ENCODE data around the gene SFT2D2. TPM values are rescaled to one million over a fixed set of nuclear protein-coding genes. Genes with fewer than 3 reads are reported as not detected.

SFT2D2 gene
- total RNA-seq, 1 donor from 2014 or later = 30.5 TPM

- Histone ChIP-seq H3F3A (ENCODE audit: low read depth) (no peaks in the 10 kb centered on the region), H3K9me3 (ENCODE audit: low read depth) (no peaks in the 10 kb centered on the region), H2AFZ (replicated peaks) (no peak overlapping the region), H3K4me3 (no peak overlapping the region), H4K20me1 (ENCODE audit: low read depth) (no peaks in the 10 kb centered on the region), H3K9ac (no peak overlapping the region), H3K27ac (no peak overlapping the region), H3K4me2 (no peak overlapping the region), H3K79me2 (ENCODE audit: low read depth) (no peaks in the 10 kb centered on the region), H3K27me3 (no peaks in the 10 kb centered on the region), H3K4me1 (peaks cover 2% of the 10 kb centered on the region), H3K36me3 (no peaks in the 10 kb centered on the region)
- peaks cover 4% of the 10 kb centered on the region for H3K36me3 Mint-ChIP-seq
- H3K4me3 Mint-ChIP-seq = no peak overlapping the region
- no peaks in the 10 kb centered on the region for H3K4me1 Mint-ChIP-seq
- TF ChIP-seq EZH2 (IDR thresholded peaks at IDR 0.05) (no peak), EZH2phosphoT487 (IDR thresholded peaks at IDR 0.05) (no peak), CTCF (IDR thresholded peaks at IDR 0.05) (no peak)
- DNase-seq (ENCODE audit: low spot score) = no peak
- no peak overlapping the region for H3K27ac Mint-ChIP-seq
- H3K27me3 Mint-ChIP-seq (ENCODE audit: insufficient read depth, low read depth) = peaks cover 2% of the 10 kb centered on the region
- H3K9me3 Mint-ChIP-seq = peaks cover 5% of the 10 kb centered on the region
These were observed 39.8 kb downstream of the SFT2D2 start for GRCh38 chr1:168265596-168265995.

DNA sequence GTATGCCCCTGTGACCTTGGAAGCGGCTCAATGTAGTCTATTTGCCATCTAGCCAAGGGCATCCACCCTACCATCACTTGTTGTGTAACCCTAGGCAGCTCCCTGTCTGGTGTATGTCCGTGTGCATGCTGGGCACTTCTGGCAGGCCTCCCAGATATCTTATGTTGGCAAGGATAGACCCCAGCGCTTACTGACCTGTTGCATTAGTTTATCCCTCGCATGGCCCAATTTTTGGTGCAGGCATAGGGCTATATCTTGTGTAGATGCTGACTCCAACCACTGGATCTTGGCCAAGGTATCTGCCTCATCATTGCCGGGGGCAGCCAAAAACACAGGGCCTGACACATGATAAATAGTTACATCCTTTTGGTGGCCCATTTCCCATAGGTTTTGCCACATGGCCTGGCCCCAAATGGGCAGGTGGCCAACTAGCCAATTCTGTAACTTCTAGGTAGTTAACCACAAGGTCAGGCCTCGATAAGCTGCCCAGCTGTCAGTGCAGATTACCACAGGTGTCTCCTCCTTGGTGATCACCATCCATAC, 40.9 kb downstream of the SFT2D2 start:
- no peaks in the 10 kb centered on the region for H4K20me1 ChIP-seq (ENCODE audit: low read depth)
- no peaks in the 10 kb centered on the region for H3K79me2 ChIP-seq (ENCODE audit: low read depth)
- H3K27ac ChIP-seq = no peak overlapping the region
- Mint-ChIP-seq H3K4me3 (no peak overlapping the region), H3K9me3 (peaks cover 5% of the 10 kb centered on the region), H3K27me3 (ENCODE audit: insufficient read depth, low read depth) (peaks cover 2% of the 10 kb centered on the region), H3K36me3 (peaks cover 4% of the 10 kb centered on the region), H3K4me1 (no peaks in the 10 kb centered on the region), H3K27ac (no peak overlapping the region)
- H3K27me3 ChIP-seq = no peaks in the 10 kb centered on the region
- H3K36me3 ChIP-seq = no peaks in the 10 kb centered on the region
- H3K9ac ChIP-seq = no peak overlapping the region
- H3K4me1 ChIP-seq = no peaks in the 10 kb centered on the region
- H3F3A ChIP-seq (ENCODE audit: low read depth) = no peaks in the 10 kb centered on the region
- no peak overlapping the region for H3K4me3 ChIP-seq
- no peak for TF ChIP-seq EZH2phosphoT487 (IDR thresholded peaks at IDR 0.05)
- TF ChIP-seq CTCF (IDR thresholded peaks at IDR 0.05) = no peak
- no peak for TF ChIP-seq EZH2 (IDR thresholded peaks at IDR 0.05)
- H2AFZ ChIP-seq (replicated peaks) = no peak overlapping the region
- H3K4me2 ChIP-seq = no peak overlapping the region
- H3K9me3 ChIP-seq (ENCODE audit: low read depth) = no peaks in the 10 kb centered on the region
- no peak for DNase-seq (ENCODE audit: low spot score)

DNA sequence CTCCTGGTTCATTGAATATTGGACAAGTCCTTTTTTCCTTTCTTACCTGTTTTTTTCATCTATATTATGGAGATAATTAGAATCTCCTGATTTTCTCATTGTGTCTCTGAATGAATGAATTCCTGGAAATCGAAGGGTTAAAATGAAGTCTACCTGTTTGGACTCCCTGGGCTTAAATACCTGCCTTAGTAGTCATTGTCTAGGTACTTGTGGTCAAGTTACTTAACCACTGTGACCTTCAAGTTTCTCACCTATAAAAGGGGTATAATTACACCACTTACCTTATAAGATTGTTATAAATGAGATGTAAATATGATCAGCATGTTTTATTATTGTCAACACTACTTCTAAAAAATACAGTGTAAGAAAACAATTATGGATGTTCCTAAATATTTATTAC, 45.8 kb downstream of the SFT2D2 start:
- no peaks in the 10 kb centered on the region for H3K9me3 ChIP-seq (ENCODE audit: low read depth)
- Mint-ChIP-seq H3K4me1 (no peaks in the 10 kb centered on the region), H3K9me3 (peaks cover 2% of the 10 kb centered on the region), H3K4me3 (no peak overlapping the region), H3K27me3 (ENCODE audit: insufficient read depth, low read depth) (no peaks in the 10 kb centered on the region), H3K36me3 (no peaks in the 10 kb centered on the region), H3K27ac (no peak overlapping the region)
- H3K9ac ChIP-seq = no peak overlapping the region
- no peak overlapping the region for H3K4me2 ChIP-seq
- H3K4me1 ChIP-seq = no peaks in the 10 kb centered on the region
- no peaks in the 10 kb centered on the region for H3K36me3 ChIP-seq
- H3K79me2 ChIP-seq (ENCODE audit: low read depth) = no peaks in the 10 kb centered on the region
- TF ChIP-seq EZH2 (IDR thresholded peaks at IDR 0.05) (no peak), EZH2phosphoT487 (IDR thresholded peaks at IDR 0.05) (no peak), CTCF (IDR thresholded peaks at IDR 0.05) (no peak)
- H3K27me3 ChIP-seq = no peaks in the 10 kb centered on the region
- H4K20me1 ChIP-seq (ENCODE audit: low read depth) = no peaks in the 10 kb centered on the region
- no peak for DNase-seq (ENCODE audit: low spot score)
- no peaks in the 10 kb centered on the region for H3F3A ChIP-seq (ENCODE audit: low read depth)
- no peak overlapping the region for H2AFZ ChIP-seq (replicated peaks)
- no peak overlapping the region for H3K4me3 ChIP-seq
- no peak overlapping the region for H3K27ac ChIP-seq

Measured in neural progenitor cell (in vitro differentiated cells).